HEK293 (cell line): ENCODE data around the gene KCNQ1.

Experiments used
- CTCF ChIP-seq: fragments of 450-650 bp; formaldehyde crosslinking; IDR thresholded peaks from 2 replicates; pipeline ENCODE4 v1.5.1; 2016; ENCODE audit warnings: missing biosample characterization, missing genetic modification characterization
- EGR2 ChIP-seq: fragments of 450-650 bp; formaldehyde crosslinking; IDR thresholded peaks from 2 replicates; pipeline ENCODE4 v1.5.1; 2016; ENCODE audit warnings: low read depth, missing biosample characterization, missing genetic modification characterization
- GLI4 ChIP-seq: fragments of 450-650 bp; formaldehyde crosslinking; IDR thresholded peaks from 2 replicates; pipeline ENCODE4 v1.5.1; 2016; ENCODE audit warnings: missing biosample characterization, missing genetic modification characterization
- MEIS1 ChIP-seq: sonication (generic); formaldehyde crosslinking; IDR thresholded peaks from 2 replicates; pipeline ENCODE4 v1.8.1; 2022; ENCODE audit warnings: missing genetic modification reagents, mild to moderate bottlenecking, borderline replicate concordance
- SETDB1 ChIP-seq: IDR thresholded peaks from one replicate; pipeline ENCODE4 v1.6.1; 2017; ENCODE audit warnings: mild to moderate bottlenecking, low read length, moderate library complexity, mixed read lengths; ENCODE audit not compliant: insufficient read length
- SP2 ChIP-seq: fragments of 450-650 bp; formaldehyde crosslinking; IDR thresholded peaks from 2 replicates; pipeline ENCODE4 v1.5.1; 2016; ENCODE audit warnings: missing biosample characterization, missing genetic modification characterization
- ZNF341 ChIP-seq: fragments of 450-650 bp; formaldehyde crosslinking; IDR thresholded peaks from 2 replicates; pipeline ENCODE4; 2016; ENCODE audit warnings: low read depth, missing biosample characterization, missing genetic modification characterization
- ZNF416 ChIP-seq: fragments of 450-650 bp; formaldehyde crosslinking; IDR thresholded peaks from 2 replicates; pipeline ENCODE4 v1.5.1; 2016; ENCODE audit warnings: missing biosample characterization, missing genetic modification characterization
- ZNF529 ChIP-seq: fragments of 450-650 bp; formaldehyde crosslinking; IDR thresholded peaks from 2 replicates; pipeline ENCODE4 v1.5.1; 2017; ENCODE audit warnings: missing genetic modification characterization, missing biosample characterization; ENCODE audit not compliant: insufficient replicate concordance
- ZNF623 ChIP-seq: fragments of 450-650 bp; formaldehyde crosslinking; IDR thresholded peaks from 2 replicates; pipeline ENCODE4 v1.5.1; 2016; ENCODE audit warnings: missing biosample characterization, missing genetic modification characterization
- ZNF629 ChIP-seq: fragments of 450-650 bp; formaldehyde crosslinking; IDR thresholded peaks from 2 replicates; pipeline ENCODE4 v1.5.1; 2017; ENCODE audit warnings: missing biosample characterization, missing genetic modification characterization
- ZSCAN18 ChIP-seq: fragments of 450-650 bp; formaldehyde crosslinking; IDR thresholded peaks from 2 replicates; pipeline ENCODE4 v1.5.1; 2016; ENCODE audit warnings: missing biosample characterization, missing genetic modification characterization

GRCh38 chr11:2581151-2581930 is 136.5 kb downstream of the KCNQ1 start:
- no peak for TF ChIP-seq SETDB1
- no peak for TF ChIP-seq CTCF
- TF ChIP-seq SP2 (tag by site-specific recombination): no peak
- TF ChIP-seq GLI4 (tag by site-specific recombination): no peak
- TF ChIP-seq ZNF623 (tag by site-specific recombination): no peak
- no peak for TF ChIP-seq ZNF416 (tag by site-specific recombination)
- TF ChIP-seq ZNF341 (tag by site-specific recombination): no peak
- no peak for TF ChIP-seq ZNF529
- TF ChIP-seq ZSCAN18 (tag by site-specific recombination): no peak
- TF ChIP-seq MEIS1 (CRISPR knock-in tag): no peak
- no peak for TF ChIP-seq EGR2 (tag by site-specific recombination)
- TF ChIP-seq ZNF629: no peak
